Measurements from ENCODE around the gene CDC42BPA. TPM values are rescaled to one million over a fixed set of nuclear protein-coding genes. Genes with fewer than 3 reads are reported as not detected.

CDC42BPA gene
- total and polyA plus RNA-seq, 12 donors = 7.4 to 73.8 (median 37.2) TPM

- intact Hi-C loops (cut with DNase I) = no loop called here
- Histone ChIP-seq H3K27ac (no peak overlapping the region), H3K4me3 (no peak overlapping the region), H3K36me3 (replicated peaks in 1 of 2) (no peaks in the 10 kb centered on the region), H3K4me1 (replicated peaks in 1 of 2) (no peaks in the 10 kb centered on the region), H3K9me3 (replicated peaks in 1 of 3) (peaks cover 0 to 11% (median 0%) of the 10 kb centered on the region in 3 donors), H3K27me3 (no peaks in the 10 kb centered on the region)
- TF ChIP-seq CTCF (IDR thresholded peaks at IDR 0.05) (no peak), POLR2A (IDR thresholded peaks at IDR 0.05) (no peak)
- 87 to 95% (median 89%) methylated on average over 2 of the region's 2 CpGs for WGBS, 4 donors
- no peak for DNase-seq
Observed at GRCh38 chr1:227086636-227087035, 231.7 kb downstream of the CDC42BPA start.

GRCh38 chr1:227082999-227083746, 235.1 kb downstream of the CDC42BPA start:
- intact Hi-C loops (cut with DNase I) = no loop called here
- no peak overlapping the region for H3K4me3 ChIP-seq
- peaks cover 0 to 11% (median 0%) of the 10 kb centered on the region in 3 donors for H3K9me3 ChIP-seq (replicated peaks in 1 of 3)
- no peaks in the 10 kb centered on the region for H3K36me3 ChIP-seq (replicated peaks in 1 of 2)
- no peaks in the 10 kb centered on the region for H3K27me3 ChIP-seq
- no peaks in the 10 kb centered on the region for H3K4me1 ChIP-seq (replicated peaks in 1 of 2)
- H3K27ac ChIP-seq = no peak overlapping the region
- TF ChIP-seq CTCF (IDR thresholded peaks at IDR 0.05) (no peak), POLR2A (IDR thresholded peaks at IDR 0.05) (no peak)
- no peak for DNase-seq
- 87 to 99% (median 95%) methylated on average over 4 of the region's 4 CpGs for WGBS, 4 donors

GRCh38 chr1:227077783-227078182, 240.5 kb downstream of the CDC42BPA start:
- no peak for TF ChIP-seq POLR2A (IDR thresholded peaks at IDR 0.05)
- no peak for TF ChIP-seq CTCF (IDR thresholded peaks at IDR 0.05)
- H3K4me1 ChIP-seq (replicated peaks in 1 of 2) = no peaks in the 10 kb centered on the region
- intact Hi-C loops (cut with DNase I) = no loop called here
- H3K4me3 ChIP-seq = no peak overlapping the region
- H3K27ac ChIP-seq = no peak overlapping the region
- DNase-seq = no peak
- no peaks in the 10 kb centered on the region for H3K27me3 ChIP-seq
- peaks cover 0 to 1% (median 0%) of the 10 kb centered on the region in 3 donors for H3K9me3 ChIP-seq (replicated peaks in 1 of 3)
- no peaks in the 10 kb centered on the region for H3K36me3 ChIP-seq (replicated peaks in 1 of 2)

- DNase-seq = no peak
- intact Hi-C loops (cut with DNase I) = no loop called here
- H3K4me1 ChIP-seq (replicated peaks in 1 of 2) = no peaks in the 10 kb centered on the region
- H3K4me3 ChIP-seq = no peak overlapping the region
- TF ChIP-seq POLR2A (IDR thresholded peaks at IDR 0.05) (no peak), CTCF (IDR thresholded peaks at IDR 0.05) (no peak)
- no peak overlapping the region for H3K27ac ChIP-seq
- H3K36me3 ChIP-seq (replicated peaks in 1 of 2) = no peaks in the 10 kb centered on the region
- 90 to 97% (median 96%) methylated on average over 4 of the region's 4 CpGs for WGBS, 4 donors
- no peaks in the 10 kb centered on the region for H3K27me3 ChIP-seq
- H3K9me3 ChIP-seq (replicated peaks in 1 of 3) = no peaks in the 10 kb centered on the region
Observed at GRCh38 chr1:227073786-227074185, 244.5 kb downstream of the CDC42BPA start.
